NT2/D1 (cell line): ENCODE results near the gene BAD.

Source experiments
- DNase-seq: peaks from one replicate; pipeline ENCODE4 v3.0.0-alpha.2; 2011; ENCODE audit warnings: low read depth, low spot score
- H3K27me3 ChIP-seq: 2 replicates; pipeline ENCODE4 v1.6.0; 2011; ENCODE audit warnings: mild to moderate bottlenecking; ENCODE audit not compliant: insufficient read length, insufficient read depth
- H3K36me3 ChIP-seq: 2 replicates; pipeline ENCODE4 v1.6.1; 2011; ENCODE audit warnings: mild to moderate bottlenecking, low read length, mixed read lengths; ENCODE audit not compliant: insufficient read depth, insufficient read length
- H3K4me1 ChIP-seq: 2 replicates; pipeline ENCODE4 v1.5.1; 2011; ENCODE audit not compliant: insufficient read depth, insufficient read length
- H3K4me3 ChIP-seq: 2 replicates; pipeline ENCODE4 v1.5.1; 2011; ENCODE audit warnings: low read depth; ENCODE audit not compliant: insufficient read length
- H3K9ac ChIP-seq: 2 replicates; pipeline ENCODE4 v1.6.0; 2011; ENCODE audit warnings: low read depth; ENCODE audit not compliant: insufficient read length
- H3K9me3 ChIP-seq: 2 replicates; pipeline ENCODE4 v1.5.1; 2011; ENCODE audit warnings: mild to moderate bottlenecking, low read length; ENCODE audit not compliant: insufficient read depth
- SUZ12 ChIP-seq: IDR thresholded peaks from 2 replicates; pipeline ENCODE4 v1.6.1; 2011; ENCODE audit not compliant: insufficient read length, insufficient read depth; ENCODE audit errors: extremely low read depth
- YY1 ChIP-seq: IDR thresholded peaks from 2 replicates; pipeline ENCODE4 v1.6.1; 2011; ENCODE audit not compliant: insufficient read length, insufficient read depth
- ZNF274 ChIP-seq: IDR thresholded peaks from 2 replicates; pipeline ENCODE4 v1.6.1; 2011; ENCODE audit warnings: mild to moderate bottlenecking, low read depth, low read length

Gene BAD

GRCh38 chr11:64260147-64260708 lies 24.2 kb downstream of the BAD start:
- Histone ChIP-seq H3K9me3 (no peaks in the 10 kb centered on the region), H3K36me3 (peaks cover 84% of the 10 kb centered on the region), H3K4me1 (peaks cover 20% of the 10 kb centered on the region), H3K4me3 (no peak overlapping the region), H3K9ac (no peak overlapping the region), H3K27me3 (no peaks in the 10 kb centered on the region)
- TF ChIP-seq ZNF274, result no peak
- TF ChIP-seq SUZ12, result no peak
- no peak for TF ChIP-seq YY1
- no peak for DNase-seq

GRCh38 chr11:64259533-64260067 lies 24.9 kb downstream of the BAD start:
- no peaks in the 10 kb centered on the region for H3K27me3 ChIP-seq
- H3K9ac ChIP-seq, result no peak overlapping the region
- peaks cover 20% of the 10 kb centered on the region for H3K4me1 ChIP-seq
- H3K4me3 ChIP-seq, result no peak overlapping the region
- no peak for TF ChIP-seq YY1
- TF ChIP-seq ZNF274, result no peak
- TF ChIP-seq SUZ12, result no peak
- H3K9me3 ChIP-seq, result no peaks in the 10 kb centered on the region
- peaks cover 87% of the 10 kb centered on the region for H3K36me3 ChIP-seq
- DNase-seq, result no peak

- DNase-seq, result no peak
- Histone ChIP-seq H3K9me3 (no peaks in the 10 kb centered on the region), H3K9ac (no peak overlapping the region), H3K27me3 (no peaks in the 10 kb centered on the region), H3K4me1 (peaks cover 17% of the 10 kb centered on the region), H3K4me3 (no peak overlapping the region), H3K36me3 (peaks cover 87% of the 10 kb centered on the region)
- no peak for TF ChIP-seq SUZ12
- no peak for TF ChIP-seq YY1
- no peak for TF ChIP-seq ZNF274
These were observed 25.4 kb downstream of the BAD start for GRCh38 chr11:64258946-64259532.

- Histone ChIP-seq H3K27me3 (no peaks in the 10 kb centered on the region), H3K9ac (no peak overlapping the region), H3K4me1 (peaks cover 13% of the 10 kb centered on the region), H3K9me3 (no peaks in the 10 kb centered on the region), H3K36me3 (peaks cover 85% of the 10 kb centered on the region), H3K4me3 (no peak overlapping the region)
- DNase-seq, result no peak
- TF ChIP-seq SUZ12 (no peak), YY1 (no peak), ZNF274 (no peak)
These were observed 26.1 kb downstream of the BAD start for GRCh38 chr11:64258356-64258755.

GRCh38 chr11:64256300-64256699 lies 28.2 kb downstream of the BAD start:
- Histone ChIP-seq H3K9ac (no peak overlapping the region), H3K9me3 (no peaks in the 10 kb centered on the region), H3K4me3 (no peak overlapping the region), H3K36me3 (peaks cover 70% of the 10 kb centered on the region), H3K4me1 (peaks cover 12% of the 10 kb centered on the region), H3K27me3 (no peaks in the 10 kb centered on the region)
- DNase-seq, result no peak
- TF ChIP-seq SUZ12, result no peak
- no peak for TF ChIP-seq YY1
- no peak for TF ChIP-seq ZNF274

GRCh38 chr11:64255135-64256128 lies 29.0 kb downstream of the BAD start:
- no peak for DNase-seq
- Histone ChIP-seq H3K4me1 (peaks cover 18% of the 10 kb centered on the region), H3K9ac (no peak overlapping the region), H3K27me3 (no peaks in the 10 kb centered on the region), H3K9me3 (no peaks in the 10 kb centered on the region), H3K4me3 (no peak overlapping the region), H3K36me3 (peaks cover 66% of the 10 kb centered on the region)
- TF ChIP-seq SUZ12 (no peak), YY1 (no peak), ZNF274 (no peak)

- Histone ChIP-seq H3K9ac (peak overlapping the region; percentile 16), H3K27me3 (no peaks in the 10 kb centered on the region), H3K4me3 (no peak overlapping the region), H3K4me1 (peaks cover 25% of the 10 kb centered on the region), H3K36me3 (peaks cover 55% of the 10 kb centered on the region), H3K9me3 (no peaks in the 10 kb centered on the region)
- TF ChIP-seq SUZ12 (no peak), YY1 (no peak)
- DNase-seq, result no peak
These were observed 30.1 kb downstream of the BAD start for GRCh38 chr11:64254326-64254725.
